PFSK-1 (cell line): ENCODE data around the gene ANKRD37.

ENCODE experiments used
- FOXP2 ChIP-seq: optimal IDR thresholded peaks from 2 replicates; pipeline ENCODE3; 2011; ENCODE audit warnings: borderline replicate concordance, control low read depth, inconsistent platforms; ENCODE audit not compliant: insufficient read depth; ENCODE audit errors: extremely low read length, extremely low read depth
- POLR2AphosphoS5 ChIP-seq: IDR thresholded peaks from 2 replicates; pipeline ENCODE4 v1.6.1; 2012; ENCODE audit warnings: low read depth, mild to moderate bottlenecking, control low read depth, low read length, moderate library complexity
- REST ChIP-seq, 2 experiments: IDR thresholded peaks; 2 replicates each; pipeline versions ENCODE4 v1.6.1 to v1.8.0; 2011 to 2012; ENCODE audit warnings: low read depth in 2 of 2, low read length in 2 of 2, control low read depth in 1 of 2, inconsistent platforms in 1 of 2, mild to moderate bottlenecking in 1 of 2, moderate library complexity in 1 of 2; ENCODE audit not compliant: insufficient read depth in 1 of 2
- SIN3A ChIP-seq: IDR thresholded peaks from 2 replicates; pipeline ENCODE4 v1.6.1; 2012; ENCODE audit warnings: mild to moderate bottlenecking, low read length, moderate library complexity, borderline replicate concordance; ENCODE audit not compliant: insufficient read depth
- TAF1 ChIP-seq: IDR thresholded peaks from 2 replicates; pipeline ENCODE4 v1.6.1; 2012; ENCODE audit warnings: low read length, control low read depth, borderline replicate concordance; ENCODE audit not compliant: insufficient read depth

The ANKRD37 gene

GRCh38 chr4:185357733-185358440, 38.8 kb upstream of the ANKRD37 start:
- no peak for TF ChIP-seq FOXP2
- TF ChIP-seq SIN3A = no peak
- no peak for TF ChIP-seq TAF1
- TF ChIP-seq REST (IDR thresholded peaks at IDR 0.05; ENCODE audit: insufficient read depth in 1 of 2, low read depth in 2 of 2, low read length in 2 of 2) = no peak
- no peak for TF ChIP-seq POLR2AphosphoS5

GRCh38 chr4:185358514-185358913, 38.1 kb upstream of the ANKRD37 start:
- no peak for TF ChIP-seq FOXP2
- no peak for TF ChIP-seq TAF1
- TF ChIP-seq POLR2AphosphoS5 = no peak
- no peak for TF ChIP-seq REST (IDR thresholded peaks at IDR 0.05; ENCODE audit: insufficient read depth in 1 of 2, low read depth in 2 of 2, low read length in 2 of 2)
- no peak for TF ChIP-seq SIN3A

GRCh38 chr4:185358959-185359358, 37.7 kb upstream of the ANKRD37 start:
- no peak for TF ChIP-seq REST (IDR thresholded peaks at IDR 0.05; ENCODE audit: insufficient read depth in 1 of 2, low read depth in 2 of 2, low read length in 2 of 2)

GRCh38 chr4:185359767-185360446, 36.7 kb upstream of the ANKRD37 start:
- TF ChIP-seq POLR2AphosphoS5 = no peak

GRCh38 chr4:185361872-185362271, 34.8 kb upstream of the ANKRD37 start:
- TF ChIP-seq REST (IDR thresholded peaks at IDR 0.05; ENCODE audit: insufficient read depth in 1 of 2, low read depth in 2 of 2, low read length in 2 of 2) = no peak
- no peak for TF ChIP-seq TAF1
- no peak for TF ChIP-seq FOXP2
- TF ChIP-seq SIN3A = no peak
- TF ChIP-seq POLR2AphosphoS5 = no peak
